Ovary (tissue), 3 donors: ENCODE measurements around the gene DDX3X.

ENCODE experiments used
- CTCF ChIP-seq, 3 donors: fragments of 450-650 bp in 2 of 3; fragments of 200-600 bp in 1 of 3; IDR thresholded peaks; one replicate each; pipeline versions ENCODE4 v1.5.1 to v1.8.0; 2016 to 2022; ENCODE audit warnings: antibody characterized with exemption in 3 of 3, mild to moderate bottlenecking in 1 of 3
- EP300 ChIP-seq: sonication (generic); formaldehyde crosslinking; IDR thresholded peaks from one replicate; pipeline ENCODE4 v1.6.1; 2017; ENCODE audit warnings: antibody characterized with exemption
- POLR2A ChIP-seq: fragments of 450-650 bp; IDR thresholded peaks from one replicate; pipeline ENCODE4 v1.6.1; 2017; ENCODE audit warnings: antibody characterized with exemption, mild to moderate bottlenecking, moderate library complexity
- donor health status: DM: no; HTN: no; CAD: no.

- TF ChIP-seq POLR2A = no peak
- no peak for TF ChIP-seq CTCF (IDR thresholded peaks at IDR 0.05)
- no peak for TF ChIP-seq EP300
These were observed 13.6 kb upstream of the DDX3X start for GRCh38 chrX:41320393-41320792.
